Fibroblast of skin of left biceps (primary cell): ENCODE results near the gene ARSA.

ENCODE experiments used
- DNase-seq, 2 experiments: peaks; one replicate each; pipeline ENCODE4 v3.0.0-alpha.2; 2013; ENCODE audit warnings: low read depth in 2 of 2

The ARSA gene

DNA sequence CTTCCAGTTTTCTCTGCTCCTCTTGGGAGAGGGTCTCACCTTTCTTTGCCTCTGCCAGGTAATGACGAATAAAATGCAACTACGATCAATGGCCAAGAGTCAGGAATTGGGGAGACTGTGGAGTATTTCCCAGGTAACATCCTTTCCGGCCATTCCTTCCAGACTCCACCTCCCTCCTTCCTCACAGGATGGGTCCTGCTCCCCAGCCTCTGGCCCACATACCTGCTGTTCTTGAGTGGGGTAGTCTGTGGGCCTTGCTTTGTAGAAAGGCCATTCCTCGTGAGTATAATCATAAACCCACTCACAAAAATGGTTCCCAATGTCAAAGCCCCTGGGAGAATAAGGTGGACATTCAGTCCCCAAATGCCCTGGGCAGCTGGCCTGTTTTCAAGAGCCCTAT lies 48.2 kb downstream of the ARSA start:
- no peak for DNase-seq

DNA sequence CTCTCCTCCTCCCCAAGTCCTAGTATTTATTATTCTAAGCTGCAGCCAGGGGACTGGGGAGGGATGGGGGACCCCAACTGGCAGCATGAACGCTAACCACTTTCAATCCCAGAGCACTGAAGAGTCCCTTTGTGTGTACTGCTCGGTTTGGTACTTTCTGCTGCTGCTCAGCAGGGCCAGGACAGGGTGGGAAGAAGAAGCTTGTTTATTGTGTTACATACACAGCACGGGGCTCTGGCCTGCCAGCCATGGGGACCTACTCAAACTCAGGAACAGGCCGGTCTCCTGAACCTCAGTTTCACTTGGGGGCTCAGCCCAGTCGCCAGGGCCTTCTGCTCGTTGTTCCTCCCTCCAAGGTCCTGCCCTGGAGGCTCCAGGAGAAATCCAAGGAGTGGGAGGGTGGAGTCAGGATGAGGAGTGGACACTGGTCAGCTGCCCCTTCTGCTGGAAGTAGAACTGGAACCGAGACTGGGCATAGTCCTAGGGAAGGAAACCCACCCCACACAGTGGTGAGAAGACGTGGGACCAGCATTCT lies 49.1 kb downstream of the ARSA start:
- no peak for DNase-seq

DNA sequence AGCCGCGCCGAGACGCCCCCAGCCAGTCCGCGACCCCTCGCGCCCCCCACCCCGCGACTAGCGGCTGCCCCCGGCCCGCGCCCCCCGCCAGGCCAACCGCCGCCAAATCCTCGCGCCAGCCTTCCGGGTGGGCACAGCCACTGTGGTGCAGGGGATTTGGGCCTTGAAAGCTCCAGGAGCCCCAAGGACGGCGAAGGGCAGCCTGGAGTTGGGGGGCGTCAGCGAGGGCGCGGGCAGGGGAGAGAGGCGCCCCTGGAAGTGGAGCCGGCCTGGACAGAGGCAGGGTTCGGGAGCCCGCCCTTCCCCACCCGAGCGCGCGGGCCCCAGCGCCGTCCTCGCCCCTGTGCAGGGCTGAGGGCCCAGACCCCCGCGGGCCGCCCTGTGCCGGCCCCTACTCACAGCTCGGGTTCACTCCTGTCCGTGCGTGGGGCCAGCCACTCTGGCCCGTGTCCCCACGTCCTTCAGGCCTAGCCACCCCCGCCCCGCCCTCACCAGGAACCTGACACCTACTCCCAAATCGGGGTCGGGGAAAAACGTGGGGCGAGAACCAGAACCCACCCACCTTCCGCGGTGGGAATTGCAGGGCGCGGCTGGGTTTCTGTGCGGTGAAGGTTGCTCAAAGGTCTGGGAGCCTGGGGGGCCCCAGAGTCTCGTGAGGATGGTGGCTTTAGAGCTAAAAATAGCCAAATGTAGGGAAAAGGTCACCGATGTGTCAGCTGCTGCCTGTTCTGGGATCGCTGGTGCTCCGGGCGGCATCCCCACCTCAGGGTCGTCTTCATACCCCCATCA lies 49.8 kb downstream of the ARSA start, which contains the start of gene CPT1B:
Gene CPT1B, minus strand, starts transcription at position 441 of the 789 bp plus-strand sequence. CDS start 512 bp downstream, outside the sequence.
- DNase-seq: no peak

DNA sequence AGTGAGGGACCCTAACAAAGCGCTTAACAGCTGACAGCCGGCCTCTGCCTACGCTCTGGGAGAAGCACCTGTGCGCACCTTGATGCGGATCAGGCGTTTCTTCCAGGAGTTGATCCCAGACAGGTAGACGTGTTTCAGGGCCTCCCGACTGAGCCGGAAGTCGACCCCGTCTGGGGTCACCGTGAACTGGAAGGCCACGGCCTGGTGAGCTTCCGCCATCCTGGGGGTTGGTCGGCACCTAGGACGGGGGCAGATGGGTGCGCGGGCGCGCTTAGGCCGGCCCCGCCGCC lies 50.3 kb downstream of the ARSA start:
- no peak for DNase-seq

- no peak for DNase-seq
These were observed 50.9 kb downstream of the ARSA start for GRCh38 chr22:50576806-50577696.

GRCh38 chr22:50576070-50576469 lies 51.9 kb downstream of the ARSA start:
- no peak for DNase-seq

GRCh38 chr22:50575426-50575941 lies 52.5 kb downstream of the ARSA start:
- DNase-seq: no peak
